Endodermal cell (in vitro differentiated cells): Measurements from ENCODE around the gene ASCC1. TPM values are rescaled to one million over a fixed set of nuclear protein-coding genes. Genes with fewer than 3 reads are reported as not detected.

Experiments used
- DNase-seq: peaks from one replicate; pipeline ENCODE4 v3.0.0-alpha.2; 2017
- H3K27ac ChIP-seq: 2 replicates; pipeline ENCODE4 v1.5.1; 2013; ENCODE audit warnings: mild to moderate bottlenecking, low read depth, low read length, moderate library complexity
- H3K27me3 ChIP-seq: 2 replicates; pipeline ENCODE4 v1.6.1; 2013; ENCODE audit warnings: mild to moderate bottlenecking, low read length, moderate library complexity; ENCODE audit not compliant: insufficient read depth, control insufficient read depth, poor library complexity, severe bottlenecking
- H3K36me3 ChIP-seq: 2 replicates; pipeline ENCODE4 v1.7.0; 2013; ENCODE audit warnings: mild to moderate bottlenecking, low read length, moderate library complexity; ENCODE audit not compliant: control insufficient read depth, insufficient read depth
- H3K4me1 ChIP-seq: one replicate; pipeline ENCODE4 v1.7.0; 2013; ENCODE audit warnings: low read length; ENCODE audit not compliant: control insufficient read depth, insufficient read depth
- H3K4me3 ChIP-seq: 2 replicates; pipeline ENCODE4 v1.5.1; 2013; ENCODE audit warnings: mild to moderate bottlenecking, low read length, moderate library complexity
- H3K9ac ChIP-seq: 2 replicates; pipeline ENCODE4 v1.6.1; 2013; ENCODE audit warnings: mild to moderate bottlenecking, low read length, moderate library complexity; ENCODE audit not compliant: poor library complexity, severe bottlenecking; ENCODE audit errors: extremely low read depth
- H3K9me3 ChIP-seq: 2 replicates; pipeline ENCODE4 v1.6.1; 2013; ENCODE audit warnings: mild to moderate bottlenecking, low read length, moderate library complexity; ENCODE audit not compliant: control insufficient read depth
- H3K27ac Mint-ChIP-seq: 2 replicates; pipeline ENCODE4 v1.8.0; 2020; ENCODE audit warnings: mixed read lengths
- H3K27me3 Mint-ChIP-seq: 2 replicates; pipeline ENCODE4 v1.8.0; 2021; ENCODE audit warnings: mild to moderate bottlenecking, mixed read lengths; ENCODE audit not compliant: insufficient read depth
- H3K36me3 Mint-ChIP-seq: 2 replicates; pipeline ENCODE4 v1.8.0; 2020; ENCODE audit warnings: low read depth, mixed read lengths
- H3K4me1 Mint-ChIP-seq: 2 replicates; pipeline ENCODE4 v1.8.0; 2020; ENCODE audit warnings: mixed read lengths
- H3K4me3 Mint-ChIP-seq: 2 replicates; pipeline ENCODE4 v1.8.0; 2020; ENCODE audit warnings: mild to moderate bottlenecking, moderate library complexity, mixed read lengths
- H3K9me3 Mint-ChIP-seq: 2 replicates; pipeline ENCODE4 v1.8.0; 2020; ENCODE audit warnings: mild to moderate bottlenecking, mixed read lengths
- CTCF ChIP-seq: fragments of 200-600 bp; sonication (generic); conservative IDR thresholded peaks from 2 replicates; pipeline ENCODE4 v1.5.0; 2021; ENCODE audit warnings: antibody characterized with exemption, mild to moderate bottlenecking
- WGBS, 2 experiments: methylation state at CpG; one replicate each; pipeline versions ENCODE4 v1.1.5 to v1.1.7; 2013; ENCODE audit warnings: missing lambda C conversion rate in 2 of 2, mixed read lengths in 1 of 2; ENCODE audit not compliant: insufficient coverage in 1 of 2, insufficient read length in 1 of 2; 5-methylcytosine and 5-hydroxymethylcytosine counted together
- total RNA-seq, 2 donors: library from RNA; stranded (reverse); fragmentation: NEBNext Ultra II Directional in 1 of 2; extraction: Animal tissue kit (Norgen Biotek cat#: 25700) in 1 of 2; gene quantifications; 2 replicates in 1 of 2; 3 replicates in 1 of 2; pipeline ENCODE4 v1.2.1, GENCODE V29; 2021

The ASCC1 gene
- total RNA-seq, 2 donors from 2014 or later, result 29.2 to 34.0 TPM

- H3K27me3 ChIP-seq, result no peaks in the 10 kb centered on the region
- 82 to 88% methylated on average over 1 of the region's 1 CpG for WGBS, 2 experiments
- DNase-seq, result no peak
- no peaks in the 10 kb centered on the region for H3K36me3 ChIP-seq
- no peak overlapping the region for H3K27ac Mint-ChIP-seq
- H3K9me3 ChIP-seq, result peaks cover 13% of the 10 kb centered on the region
- no peak overlapping the region for H3K27ac ChIP-seq
- H3K4me1 ChIP-seq, result peaks cover 3% of the 10 kb centered on the region
- peaks cover 11% of the 10 kb centered on the region for H3K4me1 Mint-ChIP-seq
- H3K36me3 Mint-ChIP-seq, result no peaks in the 10 kb centered on the region
- H3K27me3 Mint-ChIP-seq, result no peaks in the 10 kb centered on the region
- no peak overlapping the region for H3K9ac ChIP-seq
- H3K9me3 Mint-ChIP-seq, result peaks cover 10% of the 10 kb centered on the region
- H3K4me3 Mint-ChIP-seq, result no peak overlapping the region
- no peak overlapping the region for H3K4me3 ChIP-seq
- TF ChIP-seq CTCF, result no peak
Measured at GRCh38 chr10:72049472-72049871, 166.6 kb downstream of the ASCC1 start.

GRCh38 chr10:72048450-72049124 lies 167.5 kb downstream of the ASCC1 start:
- Mint-ChIP-seq H3K9me3 (peaks cover 10% of the 10 kb centered on the region), H3K4me1 (peaks cover 11% of the 10 kb centered on the region), H3K27ac (no peak overlapping the region), H3K4me3 (no peak overlapping the region), H3K36me3 (no peaks in the 10 kb centered on the region), H3K27me3 (no peaks in the 10 kb centered on the region)
- H3K4me1 ChIP-seq, result peaks cover 5% of the 10 kb centered on the region
- H3K4me3 ChIP-seq, result no peak overlapping the region
- H3K27ac ChIP-seq, result no peak overlapping the region
- peak; percentile 97 for DNase-seq
- no peaks in the 10 kb centered on the region for H3K36me3 ChIP-seq
- no peaks in the 10 kb centered on the region for H3K27me3 ChIP-seq
- no peak overlapping the region for H3K9ac ChIP-seq
- peaks cover 13% of the 10 kb centered on the region for H3K9me3 ChIP-seq
- TF ChIP-seq CTCF, result peak; percentile 99
- 34 to 38% methylated on average over 9 to 12 of the region's 12 CpGs for WGBS, 2 experiments

Other genes starting within 250 kb of the ASCC1 start
- 1 to 10 TPM; 1.6 to 3.7 TPM for gene SPOCK2, start 127.7 kb downstream of the ASCC1 start, total RNA-seq
- 10 to 100 TPM; 57.4 to 68.4 TPM for gene ANAPC16, start 264 bp downstream of the ASCC1 start, total RNA-seq
- 10 to 100 TPM; 20.5 to 30.2 TPM for gene DDIT4, start 57.6 kb upstream of the ASCC1 start, total RNA-seq
- gene DNAJB12, start 138.6 kb upstream of the ASCC1 start, total RNA-seq, result 10 to 100 TPM; 22.6 to 27.5 TPM